Measurements from ENCODE around the gene RPS18.
A peak's percentile ranks its signal among the peaks of the same experiment; 100 is the strongest.

DNA sequence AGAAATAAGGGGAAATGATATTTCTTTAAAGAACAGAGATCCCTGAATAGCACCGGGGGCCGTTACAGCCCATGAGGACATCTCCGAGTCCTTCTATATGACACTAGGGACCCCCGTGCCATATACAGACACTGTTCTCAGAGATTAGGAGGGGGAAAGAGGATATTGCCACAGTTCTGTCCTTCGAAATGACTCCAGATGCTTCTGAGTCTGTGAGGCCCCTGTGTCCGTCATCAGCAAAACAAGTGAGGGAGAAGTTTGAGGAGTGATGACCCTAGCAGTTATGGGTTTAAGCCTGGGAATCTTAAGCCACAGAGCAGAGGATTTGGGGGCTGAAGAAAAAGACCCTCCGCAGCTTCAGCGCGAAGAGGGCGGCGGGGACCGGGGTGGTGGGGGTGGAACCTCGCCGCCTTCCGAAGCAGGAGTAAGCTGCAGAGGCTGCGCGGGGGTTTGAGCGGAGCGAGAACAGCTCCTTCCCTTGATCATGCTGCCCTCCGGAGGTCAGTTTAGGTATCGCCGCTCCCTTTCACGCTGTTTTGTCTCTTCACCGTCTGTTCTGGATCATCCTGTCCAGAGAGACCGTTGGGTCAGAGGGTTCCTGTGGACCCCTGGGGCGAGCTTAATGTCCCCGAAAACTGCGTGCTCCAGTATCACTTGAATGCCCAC lies 23.8 kb upstream of the RPS18 start:
- TF ChIP-seq CTCF (IDR thresholded peaks at IDR 0.05) (peak; percentile 94 to 96 (median 95)), EP300 (IDR thresholded peaks at IDR 0.05) (no peak)

Measured in ovary (tissue), 3 donors.